HG03095 (cell line): ENCODE measurements around the gene KRT78.

ENCODE experiments used
- ATAC-seq: cut with Tn5 transposase; IDR thresholded peaks from one replicate; pipeline ENCODE4 v1.9.1; 2021; ENCODE audit warnings: moderate library complexity; ENCODE audit not compliant: unreplicated experiment

KRT78 gene

DNA sequence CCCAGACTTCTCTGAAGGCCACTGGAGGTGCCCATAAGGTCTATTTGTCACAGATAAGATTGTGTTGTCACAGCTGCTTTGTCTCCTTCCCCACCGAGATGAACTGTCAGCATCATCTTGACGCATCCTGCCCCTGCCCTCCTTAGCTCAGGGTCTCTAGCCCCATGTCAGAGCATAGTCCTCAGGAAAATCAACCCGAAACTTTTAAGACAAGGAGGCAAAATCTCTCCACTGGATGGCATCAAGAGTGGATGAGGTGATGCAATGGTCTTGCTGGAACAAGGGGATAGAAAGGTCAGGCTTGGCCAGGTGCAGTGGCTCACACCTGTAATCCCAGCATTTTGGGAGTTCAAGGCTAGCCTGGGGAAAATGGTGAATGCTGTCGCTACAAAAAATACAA, 22.8 kb downstream of the KRT78 start:
- ATAC-seq = no peak

DNA sequence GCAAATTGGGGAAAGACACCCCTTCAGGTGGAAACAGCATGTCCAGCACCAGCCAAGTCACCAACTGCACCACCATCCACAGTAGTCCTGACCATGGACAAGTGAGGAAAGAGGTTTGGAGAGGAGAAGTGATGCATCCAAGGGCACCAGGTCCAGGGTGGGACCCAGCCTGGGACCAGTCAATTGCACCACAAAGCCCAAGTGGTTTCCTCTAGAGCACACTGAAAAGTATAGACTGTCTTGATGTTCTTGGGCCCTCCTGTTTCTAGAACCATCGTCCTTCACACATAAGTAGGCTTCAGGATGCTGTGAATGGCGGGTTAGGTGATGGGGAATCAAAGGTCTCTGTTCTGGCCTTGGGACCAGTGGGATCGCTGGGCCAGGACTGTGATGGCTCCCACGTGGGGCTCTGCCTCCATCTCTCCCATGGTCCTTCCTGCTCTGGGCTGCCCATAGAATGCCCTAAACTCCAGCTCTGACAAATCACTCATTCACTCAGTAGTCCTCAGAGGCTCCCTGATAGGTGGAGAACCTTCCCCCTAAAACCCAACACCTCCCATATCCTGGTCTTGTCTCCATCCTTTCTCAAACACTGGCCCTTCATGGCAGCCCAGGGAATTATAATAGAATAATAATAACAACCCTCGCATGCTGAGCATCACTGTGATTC, 23.9 kb downstream of the KRT78 start:
- no peak for ATAC-seq

DNA sequence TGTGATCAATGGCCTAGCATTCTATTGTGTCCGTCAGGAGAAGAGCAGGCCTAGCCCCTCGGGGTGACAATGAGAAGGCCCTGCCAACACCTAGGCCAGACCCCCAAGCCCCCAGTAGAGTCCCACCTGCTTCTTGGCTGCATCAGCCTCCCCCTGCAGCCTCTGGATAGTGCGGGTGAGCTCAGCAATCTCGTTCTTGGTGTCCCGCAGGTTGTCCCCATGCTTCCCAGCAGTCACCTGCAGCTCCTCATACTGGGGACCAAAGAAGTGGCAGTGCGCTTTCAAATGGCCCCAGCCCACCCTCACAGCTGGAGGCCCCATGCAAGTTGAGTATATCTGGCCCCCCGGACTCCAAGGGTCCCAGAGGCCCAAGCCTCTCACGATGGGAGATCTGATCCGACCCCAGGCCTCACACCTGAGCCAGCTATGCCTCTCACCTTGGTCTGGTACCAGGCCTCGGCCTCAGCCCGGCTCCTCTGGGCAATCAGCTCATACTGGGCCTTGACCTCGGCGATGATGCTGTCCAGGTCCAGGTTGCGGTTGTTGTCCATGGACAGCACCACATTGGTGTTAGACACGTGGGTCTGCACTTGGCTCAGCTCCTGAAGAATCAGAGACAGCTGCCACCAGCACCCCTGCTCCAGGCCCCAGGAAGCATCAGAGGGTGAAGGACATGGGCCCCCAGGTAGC, 24.9 kb downstream of the KRT78 start:
- ATAC-seq = no peak

DNA sequence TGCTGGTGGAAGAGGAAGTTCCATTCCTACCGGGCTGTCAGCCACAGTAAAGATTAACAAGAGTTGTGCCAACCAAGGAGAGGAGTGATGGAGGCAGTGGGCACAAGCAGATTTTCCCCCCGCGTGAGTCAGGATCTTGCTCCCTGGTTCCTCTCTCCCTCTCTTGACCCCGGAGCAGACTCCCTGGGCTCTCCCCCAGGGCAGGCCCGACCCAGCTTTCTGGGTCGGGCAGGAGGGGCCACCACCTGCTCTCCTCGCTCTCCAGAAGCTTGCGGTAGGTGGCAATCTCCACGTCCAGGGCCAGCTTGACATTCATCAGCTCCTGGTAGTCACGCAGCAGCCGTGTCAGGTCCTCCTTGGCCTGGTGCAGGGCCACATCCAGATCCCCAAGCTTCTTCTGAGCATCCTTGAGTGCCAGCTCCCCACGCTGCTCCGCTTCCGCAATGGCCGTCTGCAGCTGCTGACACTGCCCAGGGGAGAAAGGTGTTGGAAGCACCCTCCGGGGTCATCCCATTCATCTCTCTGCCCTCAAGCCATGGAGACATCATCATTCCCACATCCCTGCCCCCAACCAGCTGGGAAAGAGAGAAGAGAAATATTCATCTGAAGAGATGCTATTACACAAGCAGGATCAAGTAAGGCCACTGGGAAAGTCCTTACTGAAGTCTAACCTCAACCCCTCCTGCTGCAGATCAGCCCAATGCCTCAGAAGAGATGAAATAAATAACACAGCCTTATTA, 25.9 kb downstream of the KRT78 start:
- no peak for ATAC-seq

DNA sequence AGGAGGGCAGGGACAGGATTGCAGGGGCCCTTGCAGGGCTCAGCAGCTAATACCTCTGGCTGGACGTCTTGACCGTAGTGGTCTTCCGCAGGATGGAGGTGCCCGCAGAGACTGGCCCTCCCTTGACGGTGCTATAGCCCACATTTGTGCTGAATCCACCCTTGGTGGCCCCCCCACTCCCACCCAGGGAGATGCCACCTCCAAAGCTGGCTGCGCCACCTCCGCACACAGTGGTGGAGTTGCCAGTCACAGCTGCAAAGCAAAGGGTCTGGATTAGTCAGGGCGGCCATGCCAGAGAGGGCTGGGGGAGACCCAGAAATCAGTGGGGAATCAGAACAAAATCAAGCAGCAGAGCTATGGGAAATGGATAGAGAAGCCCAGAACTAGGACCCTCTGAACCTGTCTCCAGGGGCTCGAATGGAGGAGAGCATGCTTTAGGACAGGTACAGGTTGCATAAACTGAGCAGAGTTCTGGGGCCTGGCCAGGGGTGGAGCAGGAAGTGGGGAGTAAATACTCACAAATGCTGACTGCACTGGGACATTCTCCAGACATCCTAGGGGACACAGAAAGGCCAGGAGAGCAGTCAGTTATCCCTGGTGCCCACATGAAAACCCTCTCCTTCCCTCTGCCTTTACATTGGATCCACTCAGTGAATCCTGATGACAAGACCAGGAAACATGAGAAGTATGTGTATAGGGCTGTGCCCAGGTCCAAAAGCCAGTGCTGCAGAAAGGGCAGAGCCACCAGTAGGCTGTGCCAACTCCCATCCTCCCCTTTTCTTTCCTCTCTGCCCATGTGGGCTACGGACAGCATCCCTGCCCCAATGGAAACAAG, 26.8 kb downstream of the KRT78 start:
- no peak for ATAC-seq

DNA sequence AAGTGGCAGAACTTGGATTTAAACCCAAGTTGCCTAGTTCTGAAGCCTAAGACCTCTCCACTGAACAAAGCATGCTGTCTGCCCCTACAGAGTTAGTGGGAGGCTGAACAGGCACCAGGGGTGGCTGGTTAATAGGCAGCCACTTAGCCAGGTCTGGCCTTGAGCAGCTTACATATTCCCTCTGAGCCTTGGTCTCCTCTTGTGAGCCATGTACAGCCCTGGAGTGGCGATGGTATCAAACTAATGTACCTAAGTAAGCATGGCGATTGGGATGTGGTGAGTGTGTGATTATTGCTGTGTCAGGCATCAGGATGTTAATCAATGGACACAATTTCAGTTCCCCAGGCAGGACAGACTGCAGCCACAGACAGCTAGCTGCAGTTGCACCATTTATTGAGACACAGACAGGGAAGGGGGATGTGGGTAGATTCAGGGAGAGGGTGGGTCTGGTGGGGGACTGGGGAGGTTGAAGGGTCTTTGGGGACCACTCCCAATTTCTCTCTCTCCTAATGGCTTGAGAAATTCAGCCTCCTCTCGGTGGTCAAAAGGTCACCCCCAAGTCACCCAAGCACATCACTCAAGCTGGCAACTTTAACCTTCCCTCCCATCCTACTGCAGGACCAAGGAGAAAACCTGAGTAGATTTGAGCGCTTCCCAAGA, 27.6 kb downstream of the KRT78 start:
- no peak for ATAC-seq

DNA sequence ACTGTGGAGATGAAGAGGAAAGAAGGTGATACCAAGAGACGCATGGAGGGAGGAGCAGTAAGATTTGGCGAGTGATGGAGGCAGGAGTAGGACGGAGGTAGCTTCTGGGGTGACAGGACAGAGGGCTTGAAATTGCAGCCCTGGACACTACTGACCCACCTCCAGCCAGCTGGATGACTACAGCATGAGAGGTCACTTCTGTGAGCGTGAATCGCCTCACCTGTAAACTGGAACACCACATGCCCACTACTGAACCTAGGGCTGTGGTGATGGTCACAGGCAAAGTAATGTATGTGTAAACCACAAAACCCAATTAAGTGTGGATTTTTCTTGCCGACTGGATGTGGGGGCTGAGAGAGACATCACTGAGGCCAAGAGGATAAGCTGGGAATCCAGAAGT, 28.3 kb downstream of the KRT78 start:
- ATAC-seq = no peak

DNA sequence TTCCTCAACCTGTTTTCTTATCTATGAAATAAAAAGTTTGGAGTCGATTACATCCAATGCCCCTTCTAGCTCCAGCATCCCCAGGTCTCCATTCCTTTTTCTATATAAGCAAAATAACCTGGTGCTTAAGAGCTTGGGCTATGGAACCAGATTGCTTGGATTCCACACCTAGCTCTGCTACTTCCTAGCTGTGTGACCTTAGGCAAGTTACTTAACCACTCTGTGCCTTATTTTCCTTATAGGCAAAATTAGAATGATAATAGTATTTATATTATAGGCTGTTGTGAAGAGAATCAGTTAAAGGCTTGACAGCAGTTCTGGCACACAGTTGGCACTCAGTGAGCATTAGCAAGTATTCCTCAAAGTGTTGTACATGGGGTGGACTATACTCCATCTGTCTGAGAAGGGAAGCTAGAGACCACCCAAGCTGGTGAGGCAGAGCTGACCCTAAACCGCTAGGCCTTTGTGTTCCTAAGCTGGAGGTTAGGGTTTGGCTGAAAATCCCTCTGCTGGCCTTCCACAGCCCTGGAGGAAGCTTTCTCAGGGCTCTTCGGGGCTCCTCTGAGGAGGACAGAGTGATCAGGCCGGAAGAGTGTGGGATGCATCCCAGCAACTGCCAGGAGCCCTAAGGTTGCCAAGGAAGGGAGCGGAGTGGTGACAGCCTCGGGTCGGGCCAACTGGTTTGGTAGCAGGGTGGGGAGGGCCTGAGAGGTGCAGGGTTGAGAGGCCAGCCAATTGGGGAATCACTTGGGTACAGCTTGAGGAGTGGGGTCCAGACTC, 28.9 kb downstream of the KRT78 start:
- no peak for ATAC-seq

DNA sequence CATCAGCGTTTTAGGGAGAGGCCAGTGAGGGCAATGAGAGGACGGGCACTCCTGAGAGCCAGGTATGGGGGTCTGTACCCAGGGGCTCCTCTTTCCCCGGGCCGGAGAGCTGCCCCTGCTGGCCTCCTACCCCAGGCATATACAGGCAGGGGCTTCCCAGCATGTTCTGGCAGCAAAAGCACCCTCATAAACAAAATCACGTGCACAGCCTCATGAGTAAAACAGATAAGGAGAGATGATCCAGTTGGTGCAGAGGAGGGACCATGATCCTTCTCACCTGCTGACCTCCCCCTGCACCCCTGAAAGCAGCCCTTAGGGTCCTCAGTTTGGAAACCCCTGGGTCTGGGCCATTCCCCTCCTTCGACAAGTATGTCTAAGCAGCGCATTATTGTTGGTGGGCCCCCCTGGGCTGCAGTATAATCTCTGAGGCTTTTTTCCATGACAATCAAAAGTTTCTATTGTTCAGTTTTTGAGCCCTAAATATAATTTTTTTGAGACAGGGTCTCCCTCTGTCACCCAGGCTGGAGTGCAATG, 29.8 kb downstream of the KRT78 start:
- no peak for ATAC-seq

DNA sequence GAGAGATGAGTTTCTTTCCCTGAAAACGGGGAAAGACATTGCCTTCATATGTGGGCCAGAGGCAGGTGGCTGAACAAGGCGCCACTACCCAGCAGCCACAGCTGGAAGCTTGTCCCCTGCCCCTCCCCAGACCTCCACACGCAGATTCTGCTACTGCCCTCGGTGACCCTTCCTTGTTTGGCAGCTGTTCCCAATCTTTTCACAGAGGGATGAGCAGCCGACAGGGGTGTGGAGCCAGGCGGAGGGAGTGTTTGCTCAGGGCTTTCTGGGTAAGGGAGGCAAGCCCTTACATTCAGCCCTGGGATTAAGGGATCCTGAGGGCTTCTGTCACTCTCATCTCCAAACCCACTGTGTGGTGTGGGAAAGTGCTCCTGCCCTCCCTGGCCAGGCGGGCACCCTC, 30.4 kb downstream of the KRT78 start:
- ATAC-seq = no peak

DNA sequence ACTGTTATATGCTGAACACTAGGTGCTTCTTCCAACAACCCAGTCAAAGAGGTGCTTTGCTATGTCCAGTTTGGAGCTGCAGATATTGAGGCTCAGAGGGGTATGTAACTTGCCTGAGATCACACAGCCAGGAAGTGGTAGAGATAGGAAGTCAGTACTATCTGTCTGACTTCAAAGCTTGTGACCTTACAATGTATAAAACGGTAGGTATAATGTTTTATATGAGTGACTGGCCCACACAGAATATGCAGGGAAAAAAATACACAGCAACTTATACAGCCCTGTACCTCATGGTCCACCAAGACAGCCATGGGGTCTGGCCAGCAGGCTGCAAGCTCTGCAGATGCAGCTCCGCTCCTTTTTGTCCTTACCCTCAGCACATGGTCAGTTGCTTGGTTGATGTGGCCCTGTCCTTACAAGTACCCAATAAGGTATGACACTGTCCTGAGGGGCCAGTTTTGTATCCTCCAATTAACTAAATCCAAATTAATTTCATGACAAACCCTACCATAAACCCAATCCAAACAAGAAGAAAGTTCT, 31.0 kb downstream of the KRT78 start:
- ATAC-seq = no peak

DNA sequence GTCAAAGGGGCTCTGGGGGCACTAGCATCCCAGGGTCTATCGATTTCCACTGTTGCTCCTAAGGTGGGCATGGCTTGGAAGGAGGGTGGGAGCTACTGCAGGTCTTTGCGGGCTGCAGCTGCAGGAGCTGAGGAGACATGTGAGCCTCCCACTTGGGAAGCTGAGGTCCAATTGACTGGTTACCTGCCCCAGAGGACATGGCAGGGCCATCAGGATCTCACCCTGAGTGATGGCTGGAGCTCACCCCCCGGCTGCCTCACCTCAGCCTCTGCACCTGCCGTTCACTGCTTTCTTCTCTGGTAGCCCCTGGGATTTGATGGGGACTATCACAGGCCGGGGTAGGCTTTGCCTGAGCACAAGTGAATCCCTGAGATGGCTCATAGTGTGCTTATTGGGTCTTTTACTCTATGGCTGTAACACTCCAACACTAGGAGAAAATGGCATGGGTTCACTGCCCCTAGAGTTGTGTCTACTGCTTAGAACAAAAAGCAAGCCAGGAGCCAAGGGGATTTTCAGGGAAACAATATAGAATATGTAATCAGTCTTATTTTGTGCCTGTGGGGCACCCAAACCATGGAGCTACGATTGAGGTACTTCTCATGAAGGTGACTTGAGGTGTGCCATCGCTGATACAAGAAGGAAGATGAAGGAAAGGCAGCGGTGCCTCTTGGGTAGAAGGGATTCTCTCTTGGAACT, 31.6 kb downstream of the KRT78 start:
- ATAC-seq = no peak

DNA sequence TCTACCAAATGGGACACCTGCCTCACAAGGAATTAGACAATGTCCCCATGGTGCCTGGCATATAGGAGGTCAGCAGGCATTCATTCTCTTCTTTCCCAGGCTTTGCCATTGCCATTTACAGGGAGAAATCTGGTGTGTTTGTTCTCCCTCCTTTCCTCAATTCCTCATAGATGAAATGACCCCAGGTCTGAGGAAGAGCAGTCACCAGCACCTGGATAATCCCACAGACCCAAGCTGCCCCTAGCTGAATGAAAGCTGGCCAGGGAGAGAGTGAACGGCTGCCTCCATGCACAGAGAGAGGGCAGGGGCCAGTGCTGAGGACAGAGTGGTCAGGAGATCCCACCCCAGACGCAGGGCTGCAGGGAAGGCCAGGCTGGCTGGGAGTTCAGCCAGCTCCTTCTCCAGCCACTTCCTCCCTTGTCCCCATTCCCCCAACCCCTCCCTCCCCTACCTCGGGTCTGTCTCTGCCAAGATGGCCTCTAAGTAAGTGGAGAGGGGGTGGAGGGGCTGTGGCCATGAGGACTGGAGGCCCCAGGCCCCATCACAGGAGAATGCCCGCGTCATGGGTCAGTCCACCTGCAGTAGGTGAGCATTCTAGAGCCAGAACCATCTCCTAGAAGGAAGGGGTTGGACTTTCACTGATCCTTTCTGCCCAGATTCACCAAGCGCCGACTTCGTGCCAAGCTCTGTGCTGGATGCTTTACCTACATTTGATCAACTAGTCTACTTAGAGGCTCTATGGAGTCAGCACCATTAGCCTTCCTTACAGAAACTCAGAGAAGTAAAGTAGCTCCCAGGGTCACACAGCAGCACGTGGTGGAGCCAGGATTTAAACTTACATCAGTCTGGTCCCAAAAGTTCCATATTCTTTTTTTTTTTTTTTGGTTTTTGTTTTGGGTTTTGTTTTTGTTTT, 32.9 kb downstream of the KRT78 start:
- ATAC-seq = no peak

DNA sequence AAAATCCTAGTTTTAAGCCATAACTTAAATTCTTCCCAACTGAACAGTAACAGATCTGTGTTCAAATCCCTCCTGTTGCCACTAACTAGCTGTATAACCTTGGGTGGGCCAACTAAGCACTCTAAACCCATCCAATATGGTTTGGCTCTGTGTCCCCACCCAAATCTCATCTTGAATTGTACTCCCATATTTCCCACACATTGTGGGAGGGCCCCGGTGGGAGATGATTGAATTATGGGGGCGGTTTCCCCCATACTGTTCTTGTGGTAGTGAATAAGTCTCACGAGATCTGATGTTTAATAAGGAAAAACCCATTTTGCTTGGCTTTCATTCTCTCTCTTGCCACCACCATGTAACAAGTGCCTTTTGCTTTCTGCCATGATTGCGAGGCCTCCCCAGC, 33.6 kb downstream of the KRT78 start:
- no peak for ATAC-seq

DNA sequence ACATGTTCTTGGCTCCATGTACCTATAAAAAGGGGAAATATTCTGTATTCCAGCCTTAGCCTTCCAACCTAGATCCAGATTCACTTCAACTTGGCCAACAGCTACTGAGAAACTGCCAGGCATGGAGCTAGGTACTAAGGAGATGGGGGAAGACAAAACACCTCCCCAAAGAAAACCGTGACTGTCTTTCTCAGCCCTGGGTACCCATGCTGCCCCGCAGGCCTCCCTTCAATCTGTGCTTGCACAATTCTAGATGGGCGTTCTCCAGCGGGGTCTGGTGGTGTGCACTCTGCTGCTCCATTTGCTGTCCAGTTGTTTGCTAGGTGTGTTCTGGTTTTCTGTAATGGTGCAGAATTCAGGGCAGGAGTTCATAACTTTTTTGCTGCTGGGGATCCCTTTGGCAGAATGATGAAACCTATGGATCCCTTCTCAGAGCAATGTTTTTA, 34.1 kb downstream of the KRT78 start:
- ATAC-seq = no peak

DNA sequence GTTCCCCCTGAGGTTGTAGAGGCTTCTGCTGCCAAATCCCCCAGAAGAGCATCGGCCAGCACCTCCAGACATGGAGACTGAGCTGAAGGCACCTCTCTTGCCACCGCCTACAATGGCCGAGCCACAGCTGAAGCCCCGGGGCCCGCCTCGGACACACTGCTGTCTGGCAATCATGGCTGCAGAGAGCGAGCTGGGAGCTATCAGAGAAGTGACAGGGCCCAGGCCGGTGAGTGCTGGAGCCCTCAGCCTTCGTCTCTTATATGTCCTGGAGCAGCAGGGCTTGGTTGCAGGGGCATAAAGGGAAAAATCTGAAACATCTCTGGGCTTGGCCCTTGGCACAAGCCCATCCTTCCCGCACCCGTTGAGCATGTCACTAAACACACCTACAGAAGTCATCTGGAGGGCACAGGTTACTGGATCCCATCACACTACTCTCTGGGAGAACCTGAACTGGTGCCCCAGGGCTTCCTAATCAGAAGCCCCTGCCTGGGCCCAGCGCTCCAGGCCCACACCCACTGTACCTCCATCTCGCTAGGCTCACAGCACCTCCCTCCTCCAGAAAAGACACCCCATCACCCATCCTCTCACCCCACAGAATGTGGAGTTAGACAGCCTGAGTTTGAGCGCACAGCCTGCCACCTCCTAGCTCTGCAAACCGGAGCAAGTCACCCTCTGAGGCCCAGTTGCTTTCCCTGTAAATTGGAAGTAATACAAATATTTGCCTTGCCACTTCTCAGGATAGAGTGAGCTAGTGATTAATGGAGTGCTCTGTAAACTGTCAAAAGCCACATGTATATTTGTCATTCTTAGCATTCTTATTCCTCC, 34.7 kb downstream of the KRT78 start, which contains the start of gene KRT4:
Gene KRT4 (minus strand): TSS at position 232 of the 825 bp plus-strand sequence. CDS start 58 bp downstream, at position 174.
- no peak for ATAC-seq
